ENCODE data around the gene HCK.
"Not testable (repeated sequence)": the region's sequence is repeated elsewhere in the genome, so short reads cannot be mapped to it uniquely, and the experiment has no call there.

Gene HCK

DNA sequence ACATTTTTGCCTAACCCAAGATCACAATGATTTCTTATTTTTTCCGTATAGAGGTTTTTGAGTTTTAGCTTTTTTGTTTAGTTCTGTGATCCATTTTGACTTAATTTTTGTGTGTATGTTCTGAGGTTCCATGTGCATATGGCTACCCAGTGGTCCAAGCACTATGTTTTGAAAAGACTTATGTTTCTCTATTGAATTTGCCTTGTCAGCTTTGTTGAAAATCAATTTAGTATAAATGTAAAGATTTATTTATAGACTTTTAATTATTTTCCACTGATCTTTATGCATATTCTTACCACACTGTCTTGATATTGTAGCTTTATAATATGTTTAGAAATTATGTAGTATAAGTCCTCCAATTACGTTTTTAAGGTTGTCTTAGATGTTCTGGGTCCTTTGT lies 67.7 kb downstream of the HCK start:
- Histone ChIP-seq H3K4me1 (ENCODE audit: insufficient read depth, insufficient read length) (no peaks in the 10 kb centered on the region), H3K27me3 (ENCODE audit: insufficient read depth, insufficient read length) (no peaks in the 10 kb centered on the region), H3K4me3 (ENCODE audit: insufficient read length, low read depth) (no peak overlapping the region), H3K9me3 (ENCODE audit: insufficient read depth, low read length) (peaks cover 10% of the 10 kb centered on the region), H3K36me3 (ENCODE audit: insufficient read depth, insufficient read length, low read length) (peaks cover 18% of the 10 kb centered on the region), H3K9ac (ENCODE audit: insufficient read length, low read depth) (no peak overlapping the region)
- no peak for DNase-seq (ENCODE audit: low read depth, low spot score)
- TF ChIP-seq SUZ12 (IDR thresholded peaks at IDR 0.05; ENCODE audit: extremely low read depth, insufficient read depth, insufficient read length) (no peak), YY1 (IDR thresholded peaks at IDR 0.05; ENCODE audit: insufficient read depth, insufficient read length) (no peak), ZNF274 (IDR thresholded peaks at IDR 0.05; ENCODE audit: low read depth, low read length) (no peak)

DNA sequence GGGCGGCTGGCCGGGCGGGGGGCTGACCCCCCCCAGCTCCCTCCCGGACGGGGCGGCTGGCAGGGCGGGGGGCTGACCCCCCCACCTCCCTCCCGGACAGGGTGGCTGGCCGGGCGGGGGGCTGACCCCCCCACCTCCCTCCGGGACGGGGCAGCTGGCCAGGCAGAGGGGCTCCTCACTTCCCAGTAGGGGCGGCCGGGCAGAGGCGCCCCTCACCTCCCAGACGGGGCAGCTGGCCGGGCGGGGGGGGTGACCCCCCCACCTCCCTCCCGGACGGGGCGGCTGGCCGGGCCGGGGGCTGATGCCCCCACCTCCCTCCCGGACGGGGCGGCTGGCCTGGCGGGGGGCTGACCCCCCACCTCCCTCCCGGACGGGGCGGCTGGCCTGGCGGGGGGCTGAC lies 69.9 kb downstream of the HCK start:
- H3K27me3 ChIP-seq (ENCODE audit: insufficient read depth, insufficient read length); H3K4me3 ChIP-seq (ENCODE audit: insufficient read length, low read depth); H3K9me3 ChIP-seq (ENCODE audit: insufficient read depth, low read length); H3K9ac ChIP-seq (ENCODE audit: insufficient read length, low read depth); H3K4me1 ChIP-seq (ENCODE audit: insufficient read depth, insufficient read length); DNase-seq (ENCODE audit: low read depth, low spot score): not testable (repeated sequence)
- H3K36me3 ChIP-seq (ENCODE audit: insufficient read depth, insufficient read length, low read length) = peaks cover 13% of the 10 kb centered on the region

DNA sequence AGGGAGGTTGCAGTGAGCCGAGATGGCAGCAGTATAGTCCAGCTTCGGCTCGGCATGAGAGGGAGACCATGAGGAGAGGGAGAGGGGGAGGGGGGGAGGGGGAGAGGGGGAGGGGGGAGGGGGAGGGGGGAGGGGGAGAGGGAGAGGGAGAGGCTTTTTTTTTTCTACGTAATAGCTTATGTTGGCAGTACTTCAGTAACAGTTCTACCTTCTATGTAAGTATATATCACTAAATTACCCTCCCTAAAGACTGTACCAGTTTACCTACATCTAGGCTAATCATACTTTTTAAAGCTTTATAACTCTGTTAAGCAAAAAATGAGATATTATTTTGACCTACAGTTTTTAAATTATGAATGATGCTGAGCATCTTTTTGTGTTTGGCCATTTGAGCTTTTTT lies 71.0 kb downstream of the HCK start:
- Histone ChIP-seq H3K9ac (ENCODE audit: insufficient read length, low read depth) (no peak overlapping the region), H3K27me3 (ENCODE audit: insufficient read depth, insufficient read length) (no peaks in the 10 kb centered on the region), H3K4me1 (ENCODE audit: insufficient read depth, insufficient read length) (no peaks in the 10 kb centered on the region), H3K9me3 (ENCODE audit: insufficient read depth, low read length) (peaks cover 10% of the 10 kb centered on the region), H3K36me3 (ENCODE audit: insufficient read depth, insufficient read length, low read length) (peaks cover 9% of the 10 kb centered on the region), H3K4me3 (ENCODE audit: insufficient read length, low read depth) (no peak overlapping the region)
- no peak for DNase-seq (ENCODE audit: low read depth, low spot score)
- TF ChIP-seq SUZ12 (IDR thresholded peaks at IDR 0.05; ENCODE audit: extremely low read depth, insufficient read depth, insufficient read length) = no peak
- no peak for TF ChIP-seq YY1 (IDR thresholded peaks at IDR 0.05; ENCODE audit: insufficient read depth, insufficient read length)
- no peak for TF ChIP-seq ZNF274 (IDR thresholded peaks at IDR 0.05; ENCODE audit: low read depth, low read length)

DNA sequence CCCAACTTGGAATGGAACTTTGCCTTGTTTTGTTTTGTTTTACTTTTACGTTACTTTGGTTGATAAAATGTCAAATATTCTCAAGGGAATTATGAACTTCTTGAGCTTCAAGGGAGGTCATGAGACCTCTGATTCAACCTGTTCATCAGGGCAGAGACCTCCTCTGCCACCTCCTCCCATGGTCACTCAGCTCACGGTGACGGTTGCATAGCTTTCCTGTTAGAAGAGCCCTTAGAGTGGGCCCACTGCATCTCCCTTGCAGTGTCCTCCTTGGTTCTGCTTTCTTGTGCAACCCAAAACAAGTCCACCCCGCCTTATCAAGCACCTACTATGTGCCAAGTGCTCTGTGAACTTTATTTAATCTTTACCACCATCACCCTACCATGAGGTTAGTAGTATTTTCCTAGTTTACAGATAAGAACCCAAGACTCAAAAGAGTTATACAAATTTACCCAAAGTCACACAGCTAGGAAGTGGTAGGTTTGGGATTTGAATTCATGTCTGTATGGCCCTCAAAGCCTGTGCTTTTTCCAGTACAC lies 72.9 kb downstream of the HCK start:
- Histone ChIP-seq H3K4me3 (ENCODE audit: insufficient read length, low read depth) (no peak overlapping the region), H3K36me3 (ENCODE audit: insufficient read depth, insufficient read length, low read length) (peaks cover 6% of the 10 kb centered on the region), H3K9ac (ENCODE audit: insufficient read length, low read depth) (no peak overlapping the region), H3K27me3 (ENCODE audit: insufficient read depth, insufficient read length) (no peaks in the 10 kb centered on the region), H3K4me1 (ENCODE audit: insufficient read depth, insufficient read length) (no peaks in the 10 kb centered on the region), H3K9me3 (ENCODE audit: insufficient read depth, low read length) (peaks cover 6% of the 10 kb centered on the region)
- DNase-seq (ENCODE audit: low read depth, low spot score) = no peak
- TF ChIP-seq SUZ12 (IDR thresholded peaks at IDR 0.05; ENCODE audit: extremely low read depth, insufficient read depth, insufficient read length) = no peak
- TF ChIP-seq ZNF274 (IDR thresholded peaks at IDR 0.05; ENCODE audit: low read depth, low read length) = no peak
- TF ChIP-seq YY1 (IDR thresholded peaks at IDR 0.05; ENCODE audit: insufficient read depth, insufficient read length) = no peak

DNA sequence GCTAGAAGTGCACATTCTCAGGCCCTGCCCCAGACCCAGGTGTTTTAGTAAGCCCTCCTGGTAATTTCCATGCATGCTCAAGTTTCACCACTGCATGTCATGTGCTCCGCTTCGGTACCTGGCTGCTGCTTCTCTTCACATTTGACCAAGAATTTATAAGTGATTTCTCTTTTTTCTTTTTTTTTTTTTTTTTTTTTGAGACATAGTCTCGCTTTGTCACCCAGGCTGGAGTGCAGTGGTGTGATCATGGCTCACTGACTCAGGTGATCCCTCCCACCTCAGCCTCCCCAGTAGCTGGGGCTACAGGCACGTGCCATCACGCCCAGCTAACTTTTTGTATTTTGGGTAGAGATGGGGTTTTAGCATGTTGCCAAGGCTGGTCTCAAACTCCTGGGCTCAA lies 73.5 kb downstream of the HCK start:
- H3K27me3 ChIP-seq (ENCODE audit: insufficient read depth, insufficient read length) = no peaks in the 10 kb centered on the region
- TF ChIP-seq SUZ12 (IDR thresholded peaks at IDR 0.05; ENCODE audit: extremely low read depth, insufficient read depth, insufficient read length) = no peak
- no peak for TF ChIP-seq ZNF274 (IDR thresholded peaks at IDR 0.05; ENCODE audit: low read depth, low read length)
- no peak for TF ChIP-seq YY1 (IDR thresholded peaks at IDR 0.05; ENCODE audit: insufficient read depth, insufficient read length)
- DNase-seq (ENCODE audit: low read depth, low spot score) = no peak
- no peak overlapping the region for H3K9ac ChIP-seq (ENCODE audit: insufficient read length, low read depth)
- H3K4me1 ChIP-seq (ENCODE audit: insufficient read depth, insufficient read length) = no peaks in the 10 kb centered on the region
- H3K36me3 ChIP-seq (ENCODE audit: insufficient read depth, insufficient read length, low read length) = peaks cover 6% of the 10 kb centered on the region
- peaks cover 4% of the 10 kb centered on the region for H3K9me3 ChIP-seq (ENCODE audit: insufficient read depth, low read length)
- no peak overlapping the region for H3K4me3 ChIP-seq (ENCODE audit: insufficient read length, low read depth)

DNA sequence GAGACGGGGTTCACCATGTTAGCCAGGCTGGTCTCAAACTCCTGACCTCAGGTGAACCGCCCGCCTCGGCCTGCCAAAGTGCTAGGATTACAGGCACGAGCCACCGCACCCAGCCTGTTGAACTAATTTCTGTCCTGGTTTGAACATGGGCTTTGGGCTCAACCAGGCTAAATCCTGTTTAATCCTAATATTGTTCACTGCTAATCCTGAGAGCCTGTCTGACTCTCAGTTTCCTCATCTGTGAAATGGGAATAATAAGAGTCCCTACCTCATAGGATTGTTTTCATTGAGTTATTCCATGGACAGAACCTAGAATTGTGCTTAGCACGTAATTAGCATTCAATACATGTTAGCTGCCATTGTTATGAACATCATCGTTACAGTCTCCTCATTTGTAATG lies 74.9 kb downstream of the HCK start:
- no peak overlapping the region for H3K4me3 ChIP-seq (ENCODE audit: insufficient read length, low read depth)
- peaks cover 11% of the 10 kb centered on the region for H3K36me3 ChIP-seq (ENCODE audit: insufficient read depth, insufficient read length, low read length)
- no peaks in the 10 kb centered on the region for H3K4me1 ChIP-seq (ENCODE audit: insufficient read depth, insufficient read length)
- peaks cover 4% of the 10 kb centered on the region; the same call in 1 of the 2 replicates for H3K9me3 ChIP-seq (ENCODE audit: insufficient read depth, low read length)
- no peak for DNase-seq (ENCODE audit: low read depth, low spot score)
- TF ChIP-seq ZNF274 (IDR thresholded peaks at IDR 0.05; ENCODE audit: low read depth, low read length) = no peak
- TF ChIP-seq YY1 (IDR thresholded peaks at IDR 0.05; ENCODE audit: insufficient read depth, insufficient read length) = no peak
- no peak for TF ChIP-seq SUZ12 (IDR thresholded peaks at IDR 0.05; ENCODE audit: extremely low read depth, insufficient read depth, insufficient read length)
- no peaks in the 10 kb centered on the region for H3K27me3 ChIP-seq (ENCODE audit: insufficient read depth, insufficient read length)
- H3K9ac ChIP-seq (ENCODE audit: insufficient read length, low read depth) = no peak overlapping the region

DNA sequence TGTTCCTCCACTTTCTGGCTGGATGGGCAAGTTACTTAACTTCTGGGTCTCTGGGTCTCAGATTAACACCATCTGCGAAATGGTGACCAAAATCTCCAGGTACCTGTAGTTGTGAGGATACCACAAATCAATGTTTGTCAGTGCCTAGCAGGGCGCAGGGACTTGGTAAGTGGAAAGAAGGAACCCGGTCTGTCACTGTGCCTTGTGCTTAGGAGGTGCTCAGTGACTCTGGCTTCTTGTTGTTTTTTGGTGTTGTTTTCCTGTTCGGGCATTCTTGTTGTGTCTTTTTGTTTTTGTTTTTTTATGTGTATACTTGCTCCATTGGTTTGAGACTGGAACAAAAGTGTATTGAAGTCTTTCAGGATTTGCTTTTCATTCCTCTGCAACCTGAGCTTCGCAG lies 75.3 kb downstream of the HCK start:
- Histone ChIP-seq H3K4me3 (ENCODE audit: insufficient read length, low read depth) (no peak overlapping the region), H3K4me1 (ENCODE audit: insufficient read depth, insufficient read length) (no peaks in the 10 kb centered on the region), H3K36me3 (ENCODE audit: insufficient read depth, insufficient read length, low read length) (peaks cover 11% of the 10 kb centered on the region), H3K27me3 (ENCODE audit: insufficient read depth, insufficient read length) (no peaks in the 10 kb centered on the region), H3K9me3 (ENCODE audit: insufficient read depth, low read length) (peaks cover 4% of the 10 kb centered on the region; the same call in 1 of the 2 replicates), H3K9ac (ENCODE audit: insufficient read length, low read depth) (no peak overlapping the region)
- TF ChIP-seq ZNF274 (IDR thresholded peaks at IDR 0.05; ENCODE audit: low read depth, low read length) (no peak), SUZ12 (IDR thresholded peaks at IDR 0.05; ENCODE audit: extremely low read depth, insufficient read depth, insufficient read length) (no peak), YY1 (IDR thresholded peaks at IDR 0.05; ENCODE audit: insufficient read depth, insufficient read length) (no peak)
- no peak for DNase-seq (ENCODE audit: low read depth, low spot score)

DNA sequence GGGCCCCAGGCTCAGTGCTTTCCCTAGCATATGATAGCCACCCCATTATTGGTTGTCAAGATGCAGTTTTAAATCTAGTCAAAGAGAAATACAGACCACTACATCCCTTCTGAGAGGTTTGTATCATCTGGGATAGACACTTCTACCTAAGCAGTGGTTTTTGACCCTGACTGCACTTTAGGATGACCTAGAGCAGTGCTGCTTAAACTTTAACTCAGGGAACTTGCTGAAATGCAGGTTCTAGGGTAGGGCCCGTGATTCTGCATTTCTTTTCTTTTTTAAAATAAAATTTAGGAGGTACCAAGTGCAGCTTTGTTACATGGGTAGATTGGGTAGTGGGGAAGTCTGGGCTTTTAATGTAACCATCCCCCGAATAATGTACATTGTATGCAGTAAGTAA lies 76.1 kb downstream of the HCK start:
- Histone ChIP-seq H3K9ac (ENCODE audit: insufficient read length, low read depth) (no peak overlapping the region), H3K9me3 (ENCODE audit: insufficient read depth, low read length) (peaks cover 3% of the 10 kb centered on the region; the same call in 1 of the 2 replicates), H3K4me3 (ENCODE audit: insufficient read length, low read depth) (no peak overlapping the region), H3K27me3 (ENCODE audit: insufficient read depth, insufficient read length) (no peaks in the 10 kb centered on the region), H3K36me3 (ENCODE audit: insufficient read depth, insufficient read length, low read length) (peaks cover 18% of the 10 kb centered on the region), H3K4me1 (ENCODE audit: insufficient read depth, insufficient read length) (no peaks in the 10 kb centered on the region)
- no peak for TF ChIP-seq SUZ12 (IDR thresholded peaks at IDR 0.05; ENCODE audit: extremely low read depth, insufficient read depth, insufficient read length)
- no peak for TF ChIP-seq YY1 (IDR thresholded peaks at IDR 0.05; ENCODE audit: insufficient read depth, insufficient read length)
- no peak for TF ChIP-seq ZNF274 (IDR thresholded peaks at IDR 0.05; ENCODE audit: low read depth, low read length)
- DNase-seq (ENCODE audit: low read depth, low spot score) = no peak
